Thoracic aorta (tissue), 2 donors: Measurements from ENCODE around the gene HID1. TPM values are rescaled to one million over a fixed set of nuclear protein-coding genes. Genes with fewer than 3 reads are reported as not detected.

Source experiments
- ATAC-seq: fragments of 150-250 bp; one replicate; pipeline ENCODE4 v1.8.0; 2017; ENCODE audit warnings: low read depth; ENCODE audit not compliant: insufficient number of reproducible peaks, low FRiP score
- DNase-seq: peaks from one replicate; pipeline ENCODE4 v3.0.0-alpha.2; 2020; ENCODE audit warnings: low spot score
- H3K27ac ChIP-seq, 2 donors: fragments of 200-600 bp; sonication (generic); 1 replicate in 1 of 2; 2 replicates in 1 of 2; pipeline ENCODE4 v1.5.1; 2016; ENCODE audit warnings: mild to moderate bottlenecking in 2 of 2, moderate library complexity in 2 of 2
- H3K27me3 ChIP-seq: fragments of 200-600 bp; sonication (generic); replicated peaks from 2 replicates; pipeline ENCODE4 v1.6.0; 2016; ENCODE audit warnings: mild to moderate bottlenecking; ENCODE audit not compliant: insufficient read depth
- H3K36me3 ChIP-seq: fragments of 200-600 bp; sonication (generic); one replicate; pipeline ENCODE4 v1.5.1; 2016
- H3K4me1 ChIP-seq, 2 donors: fragments of 200-600 bp; sonication (generic); 1 replicate in 1 of 2; 2 replicates in 1 of 2; pipeline versions ENCODE4 v1.5.1 to v1.6.0; 2016; ENCODE audit warnings: low read depth in 2 of 2, mild to moderate bottlenecking in 1 of 2; ENCODE audit not compliant: control insufficient read depth in 1 of 2
- H3K4me3 ChIP-seq: fragments of 200-600 bp; sonication (generic); 2 replicates; pipeline ENCODE4 v1.5.1; 2016; ENCODE audit warnings: mild to moderate bottlenecking
- H3K9me3 ChIP-seq: fragments of 200-600 bp; sonication (generic); 2 replicates; pipeline ENCODE4 v1.5.1; 2016
- total RNA-seq, 2 donors: library from RNA; depleted of rRNA; stranded (reverse); fragments of >200 nt; gene quantifications; one replicate each; pipeline versions ENCODE4 v1.1.0 to v1.2.3, GENCODE V29; 2016
- TF ChIP-seq, protein P1 (sequence below): fragments of 200-600 bp; sonication (generic); IDR thresholded peaks from one replicate; pipeline ENCODE4 v1.5.1; 2019; ENCODE audit warnings: antibody characterized with exemption

Gene HID1
- total RNA-seq, 2 donors from 2014 or later = 14.3 to 14.8 TPM

- Histone ChIP-seq H3K36me3 (no peaks in the 10 kb centered on the region), H3K4me1 (no peaks in the 10 kb centered on the region), H3K9me3 (no peaks in the 10 kb centered on the region), H3K27ac (no peak overlapping the region), H3K27me3 (no peaks in the 10 kb centered on the region), H3K4me3 (no peak overlapping the region)
- TF ChIP-seq, protein P1, sequence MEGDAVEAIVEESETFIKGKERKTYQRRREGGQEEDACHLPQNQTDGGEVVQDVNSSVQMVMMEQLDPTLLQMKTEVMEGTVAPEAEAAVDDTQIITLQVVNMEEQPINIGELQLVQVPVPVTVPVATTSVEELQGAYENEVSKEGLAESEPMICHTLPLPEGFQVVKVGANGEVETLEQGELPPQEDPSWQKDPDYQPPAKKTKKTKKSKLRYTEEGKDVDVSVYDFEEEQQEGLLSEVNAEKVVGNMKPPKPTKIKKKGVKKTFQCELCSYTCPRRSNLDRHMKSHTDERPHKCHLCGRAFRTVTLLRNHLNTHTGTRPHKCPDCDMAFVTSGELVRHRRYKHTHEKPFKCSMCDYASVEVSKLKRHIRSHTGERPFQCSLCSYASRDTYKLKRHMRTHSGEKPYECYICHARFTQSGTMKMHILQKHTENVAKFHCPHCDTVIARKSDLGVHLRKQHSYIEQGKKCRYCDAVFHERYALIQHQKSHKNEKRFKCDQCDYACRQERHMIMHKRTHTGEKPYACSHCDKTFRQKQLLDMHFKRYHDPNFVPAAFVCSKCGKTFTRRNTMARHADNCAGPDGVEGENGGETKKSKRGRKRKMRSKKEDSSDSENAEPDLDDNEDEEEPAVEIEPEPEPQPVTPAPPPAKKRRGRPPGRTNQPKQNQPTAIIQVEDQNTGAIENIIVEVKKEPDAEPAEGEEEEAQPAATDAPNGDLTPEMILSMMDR = no peak
- DNase-seq (no peak), ATAC-seq (no peak)
Observed at GRCh38 chr17:74945543-74945942, 27.0 kb downstream of the HID1 start.

DNA sequence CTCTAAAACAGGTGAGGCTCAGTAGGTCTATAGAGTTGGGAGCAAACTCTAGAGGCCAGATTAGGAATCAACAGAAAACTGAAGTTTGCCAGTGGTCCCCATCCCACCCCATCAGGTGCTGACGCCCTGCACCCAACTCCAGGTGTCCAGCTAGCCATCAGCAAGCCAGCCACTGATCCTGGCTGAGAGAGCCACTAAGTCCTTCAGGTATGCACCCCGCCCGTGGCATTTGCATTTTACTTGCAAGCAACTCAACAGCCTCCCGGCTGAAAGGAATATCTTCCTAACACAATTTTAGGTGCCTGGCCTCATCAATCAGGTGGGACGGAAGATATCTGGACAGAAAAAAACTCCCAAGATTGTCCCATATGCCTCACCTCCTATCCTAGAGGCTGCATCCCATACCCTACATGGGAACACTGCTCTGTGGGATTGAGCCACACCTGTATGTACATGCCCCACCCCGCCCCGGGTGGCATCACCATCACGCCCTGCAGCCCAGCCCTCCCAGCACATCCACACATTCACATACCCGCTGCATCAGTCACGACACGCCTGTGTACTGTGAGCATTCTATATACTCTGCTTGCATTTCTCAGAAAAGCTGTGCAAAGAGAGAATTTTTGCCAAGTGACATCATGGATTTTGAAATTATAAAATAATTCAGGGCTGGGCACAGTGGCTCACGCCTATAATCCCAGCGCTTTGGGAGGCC is 28.6 kb downstream of the HID1 start:
- no peak for ATAC-seq
- H3K4me1 ChIP-seq = no peaks in the 10 kb centered on the region
- H3K4me3 ChIP-seq = no peak overlapping the region
- DNase-seq = no peak
- TF ChIP-seq, protein P1 = no peak
- H3K27ac ChIP-seq = no peak overlapping the region
- H3K9me3 ChIP-seq = no peaks in the 10 kb centered on the region
- no peaks in the 10 kb centered on the region for H3K36me3 ChIP-seq
- H3K27me3 ChIP-seq = no peaks in the 10 kb centered on the region

GRCh38 chr17:74941128-74941725 is 31.3 kb downstream of the HID1 start:
- no peaks in the 10 kb centered on the region for H3K27me3 ChIP-seq
- TF ChIP-seq, protein P1 = no peak

GRCh38 chr17:74939534-74939933 is 33.0 kb downstream of the HID1 start:
- Histone ChIP-seq H3K4me3 (no peak overlapping the region), H3K27me3 (no peaks in the 10 kb centered on the region), H3K27ac (no peak overlapping the region), H3K36me3 (no peaks in the 10 kb centered on the region), H3K9me3 (no peaks in the 10 kb centered on the region), H3K4me1 (peaks cover 0 to 12% of the 10 kb centered on the region in 2 donors)
- no peak for DNase-seq
- TF ChIP-seq, protein P1 = no peak
- ATAC-seq = no peak

More at GRCh38 chr17:74941128-74941725, 31.3 kb downstream of the HID1 start:
- Histone ChIP-seq H3K36me3 (no peaks in the 10 kb centered on the region), H3K27ac (no peak overlapping the region), H3K9me3 (no peaks in the 10 kb centered on the region), H3K4me1 (peaks cover 0 to 2% of the 10 kb centered on the region in 2 donors), H3K4me3 (no peak overlapping the region)
- no peak for DNase-seq
- ATAC-seq = no peak

DNA sequence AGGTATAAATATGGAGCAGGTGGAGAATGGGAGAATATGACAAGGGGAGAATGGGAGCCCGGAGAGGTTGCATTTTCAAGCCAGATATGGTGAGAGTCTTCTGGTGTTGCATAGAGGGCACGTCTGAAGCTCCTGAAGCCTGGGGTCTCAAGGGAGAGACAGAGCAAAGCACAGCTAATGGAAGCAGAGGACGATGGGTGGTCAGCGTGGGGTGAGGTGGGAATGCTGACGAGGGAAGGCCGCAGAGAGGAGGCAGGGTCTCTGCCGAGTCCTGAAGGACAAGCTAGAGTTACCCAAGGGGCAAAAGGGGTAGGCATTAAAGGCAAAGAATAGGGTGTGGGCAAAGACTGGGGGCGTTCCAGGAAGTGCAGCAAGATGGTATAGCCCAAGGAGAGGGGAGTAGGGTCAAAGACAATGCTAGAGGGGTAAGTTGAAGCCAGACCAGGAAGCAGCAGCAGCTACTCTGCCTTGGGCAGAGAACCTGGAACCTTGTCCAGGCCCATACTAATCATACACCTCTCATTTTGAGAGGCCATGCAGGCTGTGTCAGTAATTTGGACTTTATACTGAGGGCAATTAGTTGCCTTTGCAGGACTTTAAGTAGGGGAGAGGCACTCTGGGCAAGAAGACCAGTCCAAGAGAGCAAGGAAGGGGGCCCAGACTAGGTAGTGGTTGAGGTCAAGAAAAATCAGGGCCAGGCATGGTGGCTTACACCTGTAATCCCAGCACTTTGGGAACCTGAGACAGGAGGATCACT is 34.2 kb downstream of the HID1 start:
- Histone ChIP-seq H3K27ac (no peak overlapping the region), H3K36me3 (no peaks in the 10 kb centered on the region), H3K4me1 (peaks cover 0 to 12% of the 10 kb centered on the region in 2 donors), H3K4me3 (no peak overlapping the region), H3K27me3 (no peaks in the 10 kb centered on the region), H3K9me3 (no peaks in the 10 kb centered on the region)
- ATAC-seq (no peak), DNase-seq (no peak)
- TF ChIP-seq, protein P1 = no peak
